Thyroid gland (tissue), 4 donors: ENCODE data around the gene ITPR2. TPM values are rescaled to one million over a fixed set of nuclear protein-coding genes. Genes with fewer than 3 reads are reported as not detected.

Source experiments
- DNase-seq, 2 donors: peaks; one replicate each; pipeline ENCODE4 v3.0.0-alpha.2; 2019
- H3K27ac ChIP-seq, 3 donors: fragments of 200-600 bp; sonication (generic); 1 replicate in 2 of 3; 2 replicates in 1 of 3; pipeline ENCODE4 v1.5.1; 2016 to 2019; ENCODE audit warnings: mild to moderate bottlenecking in 1 of 3, moderate library complexity in 1 of 3
- H3K27me3 ChIP-seq: fragments of 200-600 bp; sonication (generic); one replicate; pipeline ENCODE4 v1.5.1; 2019
- H3K36me3 ChIP-seq, 2 donors: fragments of 200-600 bp; sonication (generic); one replicate each; pipeline ENCODE4 v1.5.1; 2016 to 2019
- H3K4me1 ChIP-seq, 2 donors: fragments of 200-600 bp; sonication (generic); one replicate each; pipeline ENCODE4 v1.5.1; 2017 to 2019
- H3K4me3 ChIP-seq, 3 donors: fragments of 200-600 bp; sonication (generic); replicated peaks in 1 of 3; 1 replicate in 2 of 3; 2 replicates in 1 of 3; pipeline ENCODE4 v1.5.1; 2016; ENCODE audit warnings: mild to moderate bottlenecking in 1 of 3
- H3K9me3 ChIP-seq: fragments of 200-600 bp; sonication (generic); one replicate; pipeline ENCODE4 v1.5.1; 2017
- CTCF ChIP-seq, 6 experiments: fragments of 200-600 bp in 3 of 6; fragments of 450-650 bp in 3 of 6; sonication (generic) in 3 of 6; IDR thresholded peaks; one replicate each; pipeline ENCODE4 v1.5.1; 2016 to 2019; ENCODE audit warnings: antibody characterized with exemption in 6 of 6, mild to moderate bottlenecking in 2 of 6, inconsistent platforms in 1 of 6, moderate library complexity in 1 of 6
- POLR2A ChIP-seq, 2 donors: fragments of 450-650 bp; IDR thresholded peaks; one replicate each; pipeline ENCODE4 v1.6.1; 2017; ENCODE audit warnings: antibody characterized with exemption in 2 of 2, mild to moderate bottlenecking in 2 of 2, moderate library complexity in 1 of 2
- WGBS, 2 donors: methylation state at CpG; one replicate each; pipeline ENCODE4 v1.1.5; 2017; 5-methylcytosine and 5-hydroxymethylcytosine counted together
- intact Hi-C: fragments of 100-400 bp; cut with DNase I; formaldehyde crosslinking; loops from one replicate; pipeline ENCODE4 v1.15.1; 2023
- total RNA-seq, 4 donors: library from RNA; depleted of rRNA; stranded (reverse); fragments of >200 nt; gene quantifications; one replicate each; pipeline ENCODE4 v1.2.3, GENCODE V29; 2016

Gene ITPR2
- total RNA-seq, 4 donors from 2014 or later = 24.4 to 39.7 (median 33.7) TPM

GRCh38 chr12:26466726-26467125 lies 366.3 kb downstream of the ITPR2 start:
- H3K36me3 ChIP-seq = no peaks in the 10 kb centered on the region
- no peak overlapping the region for H3K27ac ChIP-seq
- intact Hi-C loops = no loop called here
- no peak overlapping the region for H3K4me3 ChIP-seq
- H3K9me3 ChIP-seq = no peaks in the 10 kb centered on the region
- TF ChIP-seq CTCF (IDR thresholded peaks at IDR 0.05) (no peak), POLR2A (IDR thresholded peaks at IDR 0.05) (no peak)
- no peaks in the 10 kb centered on the region for H3K4me1 ChIP-seq
- WGBS, 2 donors = 94 to 96% methylated on average over 2 of the region's 2 CpGs
- H3K27me3 ChIP-seq = no peaks in the 10 kb centered on the region
- DNase-seq = no peak

GRCh38 chr12:26465419-26466097 lies 367.4 kb downstream of the ITPR2 start:
- DNase-seq = no peak

GRCh38 chr12:26461776-26462175 lies 371.2 kb downstream of the ITPR2 start:
- no peak overlapping the region for H3K27ac ChIP-seq
- WGBS, 2 donors = 83 to 90% methylated on average over 1 of the region's 1 CpG

More at GRCh38 chr12:26465419-26466097, 367.4 kb downstream of the ITPR2 start:
- H3K36me3 ChIP-seq = no peaks in the 10 kb centered on the region
- intact Hi-C loops = no loop called here
- H3K4me1 ChIP-seq = no peaks in the 10 kb centered on the region
- no peak overlapping the region for H3K27ac ChIP-seq
- no peaks in the 10 kb centered on the region for H3K27me3 ChIP-seq
- H3K9me3 ChIP-seq = no peaks in the 10 kb centered on the region
- WGBS, 2 donors = 82 to 94% methylated on average over 6 of the region's 6 CpGs
- TF ChIP-seq POLR2A (IDR thresholded peaks at IDR 0.05) (no peak), CTCF (IDR thresholded peaks at IDR 0.05) (no peak)
- no peak overlapping the region for H3K4me3 ChIP-seq

GRCh38 chr12:26460361-26460760 lies 372.6 kb downstream of the ITPR2 start:
- Histone ChIP-seq H3K27ac (no peak overlapping the region), H3K4me3 (no peak overlapping the region), H3K9me3 (no peaks in the 10 kb centered on the region), H3K36me3 (no peaks in the 10 kb centered on the region), H3K4me1 (no peaks in the 10 kb centered on the region), H3K27me3 (no peaks in the 10 kb centered on the region)
- 86 to 88% methylated on average over 6 of the region's 6 CpGs for WGBS, 2 donors
- no peak for DNase-seq
- intact Hi-C loops = no loop called here
- TF ChIP-seq POLR2A (IDR thresholded peaks at IDR 0.05) (no peak), CTCF (IDR thresholded peaks at IDR 0.05) (no peak)

More at GRCh38 chr12:26461776-26462175, 371.2 kb downstream of the ITPR2 start:
- Histone ChIP-seq H3K36me3 (no peaks in the 10 kb centered on the region), H3K4me3 (no peak overlapping the region), H3K4me1 (no peaks in the 10 kb centered on the region), H3K27me3 (no peaks in the 10 kb centered on the region), H3K9me3 (no peaks in the 10 kb centered on the region)
- TF ChIP-seq CTCF (IDR thresholded peaks at IDR 0.05) (no peak), POLR2A (IDR thresholded peaks at IDR 0.05) (no peak)
- intact Hi-C loops = no loop called here
- no peak for DNase-seq

GRCh38 chr12:26455936-26456574 lies 376.9 kb downstream of the ITPR2 start:
- H3K36me3 ChIP-seq = no peaks in the 10 kb centered on the region
- no peak overlapping the region for H3K4me3 ChIP-seq
- no peaks in the 10 kb centered on the region for H3K27me3 ChIP-seq
- intact Hi-C loops = no loop called here
- H3K27ac ChIP-seq = no peak overlapping the region
- no peaks in the 10 kb centered on the region for H3K4me1 ChIP-seq
- DNase-seq = no peak
- TF ChIP-seq POLR2A (IDR thresholded peaks at IDR 0.05) = no peak
- no peak for TF ChIP-seq CTCF (IDR thresholded peaks at IDR 0.05)
- H3K9me3 ChIP-seq = no peaks in the 10 kb centered on the region
- WGBS, 2 donors = 74 to 78% methylated on average over 3 of the region's 3 CpGs
